ENCODE measurements around the gene SYT2. TPM values are rescaled to one million over a fixed set of nuclear protein-coding genes. Genes with fewer than 3 reads are reported as not detected.
"Not testable (repeated sequence)": the region's sequence is repeated elsewhere in the genome, so short reads cannot be mapped to it uniquely, and the experiment has no call there.

Gene SYT2
- total RNA-seq, 1 donor from 2014 or later = not detected

GRCh38 chr1:202586871-202587270, 123.4 kb downstream of the SYT2 start:
- TF ChIP-seq CTCF (IDR thresholded peaks at IDR 0.05) = no peak
- H3K36me3 ChIP-seq = peaks cover 21% of the 10 kb centered on the region
- H3K4me3 ChIP-seq = no peak overlapping the region
- intact Hi-C loops (cut with DNase I) = no loop called here
- no peak overlapping the region for H3K27ac ChIP-seq
- H3K27me3 ChIP-seq (ENCODE audit: low read depth) = no peaks in the 10 kb centered on the region
- no peak for DNase-seq
- no peak for ATAC-seq
- peaks cover 32% of the 10 kb centered on the region for H3K4me1 ChIP-seq
- no peaks in the 10 kb centered on the region for H3K9me3 ChIP-seq

GRCh38 chr1:202586018-202586821, 124.0 kb downstream of the SYT2 start:
- intact Hi-C loops (cut with DNase I) = no loop called here
- Histone ChIP-seq H3K27ac (peak overlapping the region; percentile 25), H3K4me1 (peaks cover 32% of the 10 kb centered on the region), H3K36me3 (peaks cover 24% of the 10 kb centered on the region), H3K27me3 (ENCODE audit: low read depth) (no peaks in the 10 kb centered on the region), H3K9me3 (no peaks in the 10 kb centered on the region), H3K4me3 (no peak overlapping the region)
- no peak for TF ChIP-seq CTCF (IDR thresholded peaks at IDR 0.05)
- DNase-seq (no peak), ATAC-seq (no peak)

- peaks cover 31% of the 10 kb centered on the region for H3K36me3 ChIP-seq
- no peak for TF ChIP-seq CTCF (IDR thresholded peaks at IDR 0.05)
- intact Hi-C loops (cut with DNase I) = no loop called here
- peaks cover 32% of the 10 kb centered on the region for H3K4me1 ChIP-seq
- no peak overlapping the region for H3K27ac ChIP-seq
- no peaks in the 10 kb centered on the region for H3K9me3 ChIP-seq
- H3K27me3 ChIP-seq (ENCODE audit: low read depth) = no peaks in the 10 kb centered on the region
- H3K4me3 ChIP-seq = no peak overlapping the region
- DNase-seq (no peak), ATAC-seq (no peak)
These were observed 124.7 kb downstream of the SYT2 start for GRCh38 chr1:202585590-202585933.

- Histone ChIP-seq H3K4me3 (no peak overlapping the region), H3K27ac (no peak overlapping the region), H3K9me3 (no peaks in the 10 kb centered on the region), H3K27me3 (ENCODE audit: low read depth) (no peaks in the 10 kb centered on the region), H3K4me1 (peaks cover 32% of the 10 kb centered on the region), H3K36me3 (peaks cover 35% of the 10 kb centered on the region)
- no peak for TF ChIP-seq CTCF (IDR thresholded peaks at IDR 0.05)
- intact Hi-C loops (cut with DNase I) = no loop called here
- ATAC-seq = no peak
- no peak for DNase-seq
These were observed 125.3 kb downstream of the SYT2 start for GRCh38 chr1:202584707-202585589.

GRCh38 chr1:202582350-202582749, 127.9 kb downstream of the SYT2 start:
- H3K4me1 ChIP-seq = peaks cover 44% of the 10 kb centered on the region
- H3K27ac ChIP-seq; H3K27me3 ChIP-seq (ENCODE audit: low read depth); ATAC-seq; H3K9me3 ChIP-seq; intact Hi-C loops (cut with DNase I); H3K4me3 ChIP-seq; DNase-seq: not testable (repeated sequence)
- H3K36me3 ChIP-seq = peaks cover 35% of the 10 kb centered on the region

GRCh38 chr1:202580619-202581018, 129.6 kb downstream of the SYT2 start:
- H3K27me3 ChIP-seq (ENCODE audit: low read depth) = no peaks in the 10 kb centered on the region
- no peak overlapping the region for H3K27ac ChIP-seq
- H3K4me3 ChIP-seq = no peak overlapping the region
- ATAC-seq (no peak), DNase-seq (no peak)
- H3K4me1 ChIP-seq = peaks cover 43% of the 10 kb centered on the region
- H3K36me3 ChIP-seq = peaks cover 39% of the 10 kb centered on the region
- H3K9me3 ChIP-seq = no peaks in the 10 kb centered on the region
- intact Hi-C loops (cut with DNase I) = no loop called here
- TF ChIP-seq CTCF (IDR thresholded peaks at IDR 0.05) = no peak
